IPS-18a (cell line): ENCODE results near the gene CDK14.

Experiments
- H3K27ac ChIP-seq: one replicate; pipeline ENCODE4 v1.5.1; 2013; ENCODE audit warnings: low read length
- H3K27me3 ChIP-seq: one replicate; pipeline ENCODE4 v1.6.1; 2013; ENCODE audit warnings: mild to moderate bottlenecking, low read length; ENCODE audit not compliant: control insufficient read depth, insufficient read depth
- H3K36me3 ChIP-seq: one replicate; pipeline ENCODE4 v1.6.1; 2013; ENCODE audit warnings: low read depth, low read length; ENCODE audit not compliant: control insufficient read depth
- H3K4me1 ChIP-seq: one replicate; pipeline ENCODE4 v1.6.1; 2013; ENCODE audit warnings: low read depth, low read length; ENCODE audit not compliant: control insufficient read depth
- H3K4me3 ChIP-seq: one replicate; pipeline ENCODE4 v1.5.1; 2013; ENCODE audit warnings: low read length
- H3K9ac ChIP-seq: one replicate; pipeline ENCODE4 v1.6.1; 2013; ENCODE audit warnings: mild to moderate bottlenecking, low read length, moderate library complexity
- H3K9me3 ChIP-seq: one replicate; pipeline ENCODE4 v1.6.1; 2013; ENCODE audit warnings: low read depth, low read length; ENCODE audit not compliant: control insufficient read depth

Gene CDK14

DNA sequence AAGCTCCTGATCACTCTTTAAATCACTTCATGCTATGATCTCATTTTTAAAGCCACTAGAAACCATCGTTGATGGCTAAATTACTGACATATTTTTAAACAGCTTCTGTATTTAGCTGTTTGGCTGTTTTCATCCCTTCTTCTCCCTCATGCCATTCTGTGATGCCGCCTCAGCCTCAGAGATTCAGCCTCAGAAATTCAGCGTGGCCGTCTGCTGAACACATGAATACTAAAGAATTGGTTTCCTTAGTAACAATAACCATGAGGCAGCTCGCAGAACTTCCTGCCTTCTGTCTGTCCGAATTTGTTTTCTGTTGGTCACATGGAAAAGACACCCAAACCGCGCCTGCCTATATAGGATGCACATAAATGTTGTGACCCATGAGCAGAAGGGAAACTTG, 637.1 kb downstream of the CDK14 start:
- H3K27me3 ChIP-seq = no peaks in the 10 kb centered on the region
- no peaks in the 10 kb centered on the region for H3K36me3 ChIP-seq
- no peak overlapping the region for H3K27ac ChIP-seq
- no peak overlapping the region for H3K9ac ChIP-seq
- no peaks in the 10 kb centered on the region for H3K9me3 ChIP-seq
- peaks cover 4% of the 10 kb centered on the region for H3K4me1 ChIP-seq
- no peak overlapping the region for H3K4me3 ChIP-seq

DNA sequence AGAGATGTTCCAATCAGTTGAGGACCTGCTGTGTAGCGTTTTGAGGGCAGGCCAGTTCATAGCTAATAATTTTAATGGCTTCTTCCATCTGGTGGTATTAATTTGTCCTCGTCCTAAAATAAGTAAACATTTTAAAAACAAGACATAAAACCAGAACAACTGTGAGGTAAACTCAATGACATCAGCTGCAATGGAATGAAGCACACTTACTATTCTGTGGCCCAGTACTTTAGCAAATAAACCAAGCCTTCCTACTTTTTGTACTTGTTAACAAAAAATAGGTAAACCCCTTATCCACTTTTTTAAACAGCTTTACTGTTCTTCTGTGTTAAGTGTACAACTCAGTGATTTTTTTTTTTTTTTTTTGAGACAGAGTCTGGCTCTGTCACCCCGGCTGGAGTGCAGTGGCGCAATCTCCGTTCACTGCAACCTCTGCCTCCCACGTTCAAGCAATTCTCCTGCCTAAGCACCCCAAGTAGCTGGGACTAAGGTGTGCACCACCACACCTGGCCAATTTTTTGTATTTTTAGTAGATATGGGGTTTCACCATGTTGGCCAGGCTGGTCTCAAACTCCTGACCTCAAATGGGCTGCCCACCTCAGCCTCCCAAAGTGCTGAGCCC, 639.2 kb downstream of the CDK14 start:
- Histone ChIP-seq H3K27me3 (no peaks in the 10 kb centered on the region), H3K9ac (no peak overlapping the region), H3K9me3 (no peaks in the 10 kb centered on the region), H3K4me1 (no peaks in the 10 kb centered on the region), H3K36me3 (no peaks in the 10 kb centered on the region), H3K4me3 (no peak overlapping the region), H3K27ac (no peak overlapping the region)

DNA sequence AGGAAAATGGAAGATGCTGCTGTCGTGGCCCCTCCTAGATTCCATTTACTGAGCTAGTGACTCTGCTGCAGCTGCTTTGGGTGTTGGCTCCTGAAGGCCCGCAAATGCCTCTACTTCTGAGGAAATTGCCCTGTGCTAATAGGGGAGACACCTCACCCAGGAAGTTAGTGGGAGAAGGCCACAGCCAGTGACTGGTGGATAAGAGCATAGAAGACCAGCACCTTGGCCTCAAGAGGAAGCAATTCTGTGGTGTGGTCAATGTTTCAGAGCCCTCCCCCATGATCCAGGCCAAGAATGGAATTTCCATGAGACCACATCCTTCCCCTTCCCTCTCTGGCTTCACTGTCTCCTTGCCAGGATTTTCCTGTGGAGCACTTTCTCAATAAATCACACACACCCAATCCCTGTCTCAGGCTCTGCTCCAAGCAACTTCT, 643.1 kb downstream of the CDK14 start:
- H3K4me1 ChIP-seq = no peaks in the 10 kb centered on the region
- H3K27me3 ChIP-seq = no peaks in the 10 kb centered on the region
- H3K36me3 ChIP-seq = no peaks in the 10 kb centered on the region
- no peak overlapping the region for H3K27ac ChIP-seq
- H3K9ac ChIP-seq = no peak overlapping the region
- H3K9me3 ChIP-seq = no peaks in the 10 kb centered on the region
- no peak overlapping the region for H3K4me3 ChIP-seq

DNA sequence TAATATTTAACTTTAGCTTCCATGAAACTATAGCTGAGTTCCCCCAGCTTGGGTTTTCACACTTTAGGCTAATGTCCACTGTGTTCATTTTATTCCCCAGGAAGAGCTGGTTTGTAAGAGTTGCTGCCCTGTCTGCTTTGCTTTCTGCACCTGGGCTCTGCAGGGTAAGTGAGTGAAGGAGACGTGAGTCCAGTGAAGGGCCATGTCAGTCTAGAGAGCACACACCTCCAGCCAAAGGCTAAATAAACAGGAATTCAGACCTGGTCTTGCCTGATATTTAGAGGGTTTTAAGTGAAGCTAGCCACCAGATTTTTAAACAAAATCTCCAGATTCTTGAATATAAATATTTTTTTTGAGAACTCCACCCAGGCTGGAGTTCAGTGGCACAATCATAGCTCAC, 643.7 kb downstream of the CDK14 start:
- no peaks in the 10 kb centered on the region for H3K27me3 ChIP-seq
- no peaks in the 10 kb centered on the region for H3K9me3 ChIP-seq
- H3K27ac ChIP-seq = no peak overlapping the region
- no peak overlapping the region for H3K9ac ChIP-seq
- no peaks in the 10 kb centered on the region for H3K36me3 ChIP-seq
- H3K4me3 ChIP-seq = no peak overlapping the region
- H3K4me1 ChIP-seq = no peaks in the 10 kb centered on the region

DNA sequence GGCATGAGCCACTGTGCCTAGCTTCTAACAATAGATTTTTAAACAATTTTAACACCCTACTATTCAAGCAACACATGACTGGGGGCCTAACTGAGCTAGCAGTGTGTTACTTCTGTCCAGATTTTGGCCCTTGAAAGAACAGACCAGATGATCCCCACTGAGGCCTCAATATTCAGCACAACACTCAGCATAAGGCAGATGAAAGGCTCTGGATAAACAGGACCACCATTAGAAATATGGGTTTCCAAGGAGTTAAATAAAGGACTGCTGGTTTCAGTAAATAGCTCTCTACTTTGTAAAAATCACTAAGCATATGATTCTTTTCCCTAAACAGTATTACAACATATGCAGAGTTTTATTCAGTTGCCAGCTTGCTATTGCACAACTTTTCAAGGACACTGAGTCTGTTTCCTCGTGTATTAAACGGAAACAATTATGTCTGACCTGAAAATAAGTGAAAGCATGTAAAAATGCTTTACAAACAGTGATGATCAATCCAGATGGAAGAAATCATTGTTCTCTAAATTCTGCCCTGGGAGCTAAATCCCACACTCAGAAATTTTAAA, 644.3 kb downstream of the CDK14 start:
- Histone ChIP-seq H3K27ac (no peak overlapping the region), H3K9ac (no peak overlapping the region), H3K27me3 (no peaks in the 10 kb centered on the region), H3K4me3 (no peak overlapping the region), H3K9me3 (no peaks in the 10 kb centered on the region), H3K36me3 (no peaks in the 10 kb centered on the region), H3K4me1 (no peaks in the 10 kb centered on the region)

DNA sequence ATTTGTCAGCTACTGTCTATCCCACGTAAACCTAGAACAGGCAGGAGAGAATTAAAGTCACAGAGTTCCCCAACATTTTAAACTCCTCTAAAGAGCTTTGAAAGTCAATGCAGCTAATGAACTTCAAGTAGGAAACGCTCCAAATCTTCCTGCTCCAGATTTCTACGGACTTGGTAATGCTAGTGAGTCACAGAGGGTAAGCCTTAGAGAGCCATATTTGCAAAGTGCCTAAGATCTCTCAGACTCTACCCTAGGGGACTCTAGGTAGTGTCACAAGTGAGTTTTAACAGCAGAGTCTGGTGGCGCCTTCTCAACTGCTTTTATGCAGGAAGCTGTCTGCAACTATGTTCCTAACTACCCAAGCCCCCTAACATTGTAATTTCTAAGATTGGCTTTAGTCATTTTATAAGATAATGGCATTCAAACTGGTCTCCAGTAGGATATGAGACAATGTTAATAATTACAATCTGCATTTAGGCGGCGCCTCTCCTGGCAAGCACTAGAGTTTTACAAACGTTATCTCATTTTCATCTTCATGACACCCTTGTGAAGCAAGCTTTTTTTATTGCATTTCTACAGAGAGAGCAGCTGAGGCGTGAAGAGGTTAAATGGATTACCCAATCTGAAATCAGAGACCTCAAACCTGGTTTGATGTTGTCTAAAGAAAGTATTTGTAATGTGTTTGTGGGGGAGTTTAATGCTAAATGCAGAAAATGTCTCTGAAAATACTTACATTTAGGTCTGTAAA, 646.1 kb downstream of the CDK14 start:
- no peak overlapping the region for H3K9ac ChIP-seq
- no peak overlapping the region for H3K27ac ChIP-seq

DNA sequence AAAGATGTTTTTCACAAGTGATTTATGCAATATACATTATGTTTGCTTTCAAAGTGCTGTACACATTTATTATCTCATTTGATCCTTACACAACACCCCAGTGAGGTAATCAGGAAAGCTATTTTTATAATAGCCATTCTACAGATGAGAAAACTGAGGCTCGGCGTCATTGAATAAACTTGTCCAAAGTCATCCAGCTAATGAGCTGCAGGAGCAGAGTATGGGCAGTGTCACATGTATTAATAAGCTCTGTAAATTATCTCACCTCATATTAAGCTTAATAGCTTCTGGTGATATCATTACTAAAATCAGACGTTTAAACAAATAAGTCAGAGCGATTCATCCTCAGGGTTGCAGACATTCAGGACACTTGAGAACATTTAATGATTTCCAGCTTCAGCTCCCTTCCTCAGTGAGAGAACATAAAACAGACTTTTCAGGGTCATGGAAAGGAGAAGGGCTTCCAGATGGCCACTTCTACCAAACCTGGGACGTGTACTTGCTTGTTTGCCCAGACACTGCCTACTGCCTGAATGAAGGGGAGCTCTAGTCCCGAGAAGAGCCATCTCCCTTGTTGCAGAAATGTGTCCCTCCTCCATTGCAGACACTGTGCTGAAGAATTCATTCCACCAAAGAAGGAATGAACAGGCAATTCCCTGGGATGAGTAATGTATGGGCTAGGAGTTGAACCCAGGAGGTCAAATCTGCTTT, 647.6 kb downstream of the CDK14 start:
- Histone ChIP-seq H3K36me3 (no peaks in the 10 kb centered on the region), H3K4me3 (no peak overlapping the region), H3K9ac (no peak overlapping the region), H3K4me1 (no peaks in the 10 kb centered on the region), H3K27ac (no peak overlapping the region), H3K27me3 (no peaks in the 10 kb centered on the region), H3K9me3 (no peaks in the 10 kb centered on the region)

More for the DNA sequence above, 646.1 kb downstream of the CDK14 start:
- H3K27me3 ChIP-seq = no peaks in the 10 kb centered on the region
- no peak overlapping the region for H3K4me3 ChIP-seq
- no peaks in the 10 kb centered on the region for H3K9me3 ChIP-seq
- H3K4me1 ChIP-seq = no peaks in the 10 kb centered on the region
- H3K36me3 ChIP-seq = no peaks in the 10 kb centered on the region

DNA sequence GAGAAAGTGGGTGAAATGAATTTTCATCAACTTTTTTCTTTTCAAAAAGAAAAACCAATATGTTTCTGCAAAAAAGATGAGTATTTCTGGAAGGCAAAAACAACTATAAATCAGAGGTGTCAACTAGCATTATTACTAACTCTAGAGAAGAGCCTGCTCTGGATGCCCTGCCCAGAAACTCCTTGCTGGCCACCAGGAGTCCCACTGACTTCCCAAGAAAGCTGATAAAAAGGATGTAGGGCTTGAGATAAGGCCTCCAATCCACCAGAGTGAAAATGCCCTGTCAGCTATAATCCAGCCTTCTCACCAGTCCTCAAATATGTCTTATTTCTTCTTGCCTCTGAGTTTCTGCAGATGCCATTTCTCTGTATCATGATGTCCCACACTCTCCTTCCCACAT, 651.4 kb downstream of the CDK14 start:
- H3K9ac ChIP-seq = no peak overlapping the region
- H3K4me1 ChIP-seq = no peaks in the 10 kb centered on the region
- H3K27ac ChIP-seq = no peak overlapping the region
- no peaks in the 10 kb centered on the region for H3K27me3 ChIP-seq
- H3K36me3 ChIP-seq = no peaks in the 10 kb centered on the region
- no peak overlapping the region for H3K4me3 ChIP-seq
- no peaks in the 10 kb centered on the region for H3K9me3 ChIP-seq

DNA sequence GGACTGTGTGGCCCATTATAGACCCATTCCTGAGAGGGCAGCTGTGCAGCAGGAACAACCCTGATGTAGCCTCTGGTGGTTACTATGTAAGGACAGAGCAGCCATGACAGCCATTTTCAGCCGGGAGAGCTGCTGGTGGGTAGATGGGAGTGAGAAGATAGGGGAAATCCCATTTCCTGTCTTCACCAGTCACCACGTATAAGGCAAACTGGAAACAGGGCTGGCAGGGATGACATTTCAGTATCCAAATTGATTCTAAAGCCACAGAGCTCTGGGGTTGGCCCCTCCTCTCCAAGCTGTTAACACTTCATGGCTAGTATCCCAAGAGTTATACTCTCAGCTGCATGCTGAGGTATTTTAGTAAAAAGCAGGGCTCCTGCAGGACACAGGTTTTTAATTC, 652.9 kb downstream of the CDK14 start:
- H3K9ac ChIP-seq = no peak overlapping the region
- H3K4me1 ChIP-seq = no peaks in the 10 kb centered on the region
- H3K4me3 ChIP-seq = no peak overlapping the region
- H3K9me3 ChIP-seq = no peaks in the 10 kb centered on the region
- no peaks in the 10 kb centered on the region for H3K36me3 ChIP-seq
- no peaks in the 10 kb centered on the region for H3K27me3 ChIP-seq
- no peak overlapping the region for H3K27ac ChIP-seq

DNA sequence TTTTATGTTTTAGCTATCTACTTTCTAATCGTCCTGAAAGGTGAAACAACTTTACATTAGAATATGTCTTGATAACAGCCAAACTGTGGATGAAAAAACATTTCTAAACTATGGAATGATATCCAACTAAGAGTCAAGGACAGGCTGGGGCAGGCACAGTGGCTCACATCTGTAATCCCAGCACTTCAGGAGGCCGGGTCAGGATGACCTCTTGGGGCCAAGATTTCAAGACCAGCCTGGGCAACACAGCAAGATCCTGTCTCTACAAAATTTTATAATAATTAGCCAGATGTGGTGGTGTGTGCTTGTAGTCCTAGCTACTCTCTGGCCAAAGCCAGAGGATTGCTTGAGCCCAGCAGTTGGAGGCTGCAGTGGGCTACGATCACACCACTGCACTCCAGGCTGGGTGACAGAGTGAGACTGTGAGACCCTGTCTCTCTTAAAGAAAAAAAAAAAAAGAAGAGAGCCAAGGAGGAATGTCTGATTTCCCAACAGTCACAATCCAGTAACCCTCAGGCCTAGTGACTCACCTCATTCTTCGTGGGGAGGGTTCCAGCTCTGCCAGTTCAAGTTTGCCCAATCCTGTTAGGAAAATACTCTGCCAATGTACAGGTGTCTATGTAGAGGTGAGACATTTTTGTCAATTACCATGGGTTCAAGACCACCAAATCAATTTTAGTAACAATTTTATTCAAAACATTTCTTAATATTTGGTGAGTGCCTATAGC, 653.5 kb downstream of the CDK14 start:
- Histone ChIP-seq H3K27ac (no peak overlapping the region), H3K4me1 (no peaks in the 10 kb centered on the region), H3K27me3 (no peaks in the 10 kb centered on the region), H3K4me3 (no peak overlapping the region), H3K9ac (no peak overlapping the region), H3K36me3 (no peaks in the 10 kb centered on the region), H3K9me3 (no peaks in the 10 kb centered on the region)

DNA sequence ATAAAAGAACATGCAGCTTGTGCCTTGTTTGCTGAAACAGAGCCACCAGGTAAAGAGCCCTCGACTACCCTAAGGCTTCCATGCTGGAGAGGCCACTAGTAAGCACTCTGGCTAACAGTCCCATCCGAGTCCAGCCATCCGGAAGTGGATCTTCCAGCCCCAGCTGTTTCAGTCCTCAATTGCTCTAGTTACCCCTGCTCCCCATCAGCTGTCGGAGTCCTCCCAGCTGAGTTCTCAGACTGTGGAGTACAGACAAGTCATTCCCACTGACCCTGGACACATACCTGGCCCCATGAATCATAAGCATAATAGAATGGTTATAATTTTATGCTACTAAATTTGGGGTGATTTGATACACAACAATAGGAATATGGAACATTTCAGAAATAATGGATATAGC, 654.6 kb downstream of the CDK14 start:
- H3K9ac ChIP-seq = no peak overlapping the region
- no peak overlapping the region for H3K4me3 ChIP-seq
- H3K9me3 ChIP-seq = no peaks in the 10 kb centered on the region
- no peaks in the 10 kb centered on the region for H3K27me3 ChIP-seq
- H3K4me1 ChIP-seq = no peaks in the 10 kb centered on the region
- H3K36me3 ChIP-seq = no peaks in the 10 kb centered on the region
- H3K27ac ChIP-seq = no peak overlapping the region
